Stimulated activated CD8-positive, alpha-beta memory T cell treated with anti-CD3 and anti-CD28 coated beads, Interleukin-2, amount 100 ng/mL, for 1 hour (primary cell): Measurements from ENCODE around the gene USP32.
"Not testable (repeated sequence)": the region's sequence is repeated elsewhere in the genome, so short reads cannot be mapped to it uniquely, and the experiment has no call there.

Experiments used
- DNase-seq, 2 donors: peaks; one replicate each; pipeline ENCODE4 v3.0.0-alpha.2; 2020; ENCODE audit warnings: low read depth in 2 of 2

Gene USP32

DNA sequence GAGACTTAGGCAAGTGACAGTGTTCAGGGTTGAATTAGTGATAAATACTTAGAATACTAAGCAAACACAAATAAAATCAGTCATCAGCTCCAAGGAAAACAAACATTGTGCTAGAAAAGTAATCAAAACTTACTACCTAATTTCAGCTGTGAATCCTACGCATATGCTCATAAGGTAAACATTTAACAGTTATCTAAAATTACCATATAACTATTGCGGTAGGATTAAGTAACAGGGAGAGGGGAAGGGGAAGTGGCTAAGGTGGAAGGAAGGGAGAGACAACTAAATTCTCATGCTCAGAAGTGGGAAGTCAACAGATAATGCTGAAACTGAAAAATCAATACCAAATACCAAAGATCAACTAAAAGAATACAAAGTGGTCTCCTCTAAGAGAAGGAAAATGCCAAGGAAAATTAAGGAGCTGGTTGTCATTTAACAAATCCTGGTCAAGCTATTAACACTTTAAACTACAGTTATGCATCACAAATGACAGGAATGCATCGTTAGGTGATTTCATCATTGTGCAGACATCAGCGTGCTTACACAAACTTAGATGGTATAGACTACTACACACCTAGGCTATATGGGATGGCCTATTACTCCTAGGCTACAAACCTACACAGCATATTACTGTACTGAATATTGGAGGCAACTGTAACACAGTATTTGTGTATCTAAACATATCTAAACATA is 20.0 kb downstream of the USP32 start:
- DNase-seq, result no peak

DNA sequence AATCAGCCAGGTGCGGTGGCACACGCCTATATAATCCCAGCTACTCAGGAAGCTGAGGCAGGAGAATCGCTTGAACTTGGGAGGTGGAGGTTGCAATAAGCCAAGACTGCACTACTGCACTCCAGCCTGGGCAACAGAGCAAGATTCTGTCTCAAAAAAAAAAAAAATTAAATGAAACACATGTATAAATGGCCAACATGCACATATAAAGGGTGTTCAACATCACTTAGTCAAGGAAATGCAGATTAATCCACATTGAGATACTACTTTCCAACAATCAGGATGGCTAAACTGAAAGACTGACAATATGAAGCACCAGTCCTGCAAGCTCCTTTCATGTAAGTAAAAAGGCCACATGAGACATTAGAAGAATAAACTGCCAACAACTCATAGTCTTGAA is 20.5 kb downstream of the USP32 start:
- no peak for DNase-seq

DNA sequence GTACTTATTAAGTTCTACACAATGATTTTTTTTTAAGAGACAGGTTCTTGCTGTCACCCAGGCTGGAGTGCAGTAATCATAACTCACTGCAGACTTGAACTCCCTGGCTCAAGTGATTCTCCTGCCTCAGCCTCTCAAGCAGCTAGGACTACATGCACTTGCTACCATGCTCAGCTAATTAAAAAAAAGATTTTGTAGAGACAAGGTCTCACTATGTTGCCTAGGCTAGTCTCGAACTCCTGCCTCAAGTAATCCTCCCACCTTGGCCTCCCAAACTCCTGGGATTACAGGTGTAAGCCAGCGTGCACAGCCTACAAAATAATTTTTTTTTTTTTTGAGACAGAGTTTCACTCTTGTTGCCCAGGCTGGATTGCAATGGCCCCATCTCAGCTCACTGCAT is 22.2 kb downstream of the USP32 start:
- DNase-seq, result no peak

DNA sequence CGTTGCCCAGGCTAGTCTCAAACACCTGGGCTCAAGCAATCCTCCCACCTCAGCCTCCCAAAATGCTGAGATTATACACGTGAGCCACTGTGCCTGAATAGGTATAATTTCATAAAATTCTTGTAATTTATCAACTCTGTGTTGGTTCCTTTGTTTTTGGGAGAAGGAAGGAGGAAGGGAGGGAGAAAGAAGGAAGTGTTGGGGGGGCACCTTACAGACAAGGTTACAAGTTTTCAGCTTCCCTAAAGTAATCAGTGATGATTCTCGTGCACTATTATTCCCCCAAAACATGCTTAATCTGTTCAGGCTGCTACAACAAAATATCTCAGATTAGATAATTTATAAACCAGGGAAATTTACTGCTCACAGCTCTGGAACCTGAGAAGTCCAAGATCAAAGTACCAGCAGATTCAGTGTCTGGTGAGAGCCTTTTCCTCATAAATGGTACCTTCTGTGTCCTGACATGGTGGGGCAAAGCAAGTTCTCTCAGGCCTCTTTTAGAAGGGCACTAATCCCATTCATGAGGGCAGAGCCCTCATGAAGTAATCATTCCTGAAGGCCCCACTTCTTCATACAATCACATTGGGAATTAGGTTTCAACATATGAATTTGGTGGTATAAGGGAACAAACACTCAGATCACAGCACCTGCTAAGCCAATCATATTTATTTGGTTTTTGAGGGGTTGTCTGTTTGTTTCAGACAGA is 28.1 kb downstream of the USP32 start:
- no peak for DNase-seq

DNA sequence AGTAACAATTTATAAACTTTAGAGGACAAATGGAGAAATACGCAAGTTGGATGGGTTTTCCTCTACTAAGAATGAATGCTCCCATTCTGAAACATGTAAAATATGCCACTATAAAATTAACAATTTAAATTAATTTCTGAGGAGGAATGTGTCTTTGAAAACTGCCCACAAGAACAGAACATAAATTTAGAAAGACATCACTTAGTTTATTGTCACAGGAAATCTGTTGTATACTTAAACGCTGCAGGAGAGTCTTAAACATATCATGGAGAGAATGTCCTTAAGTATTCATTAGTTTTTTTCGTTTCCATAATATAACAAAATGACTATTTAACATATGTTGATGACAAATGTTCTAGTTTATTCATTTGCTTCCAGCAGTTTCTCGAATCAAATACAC is 29.6 kb downstream of the USP32 start:
- no peak for DNase-seq

DNA sequence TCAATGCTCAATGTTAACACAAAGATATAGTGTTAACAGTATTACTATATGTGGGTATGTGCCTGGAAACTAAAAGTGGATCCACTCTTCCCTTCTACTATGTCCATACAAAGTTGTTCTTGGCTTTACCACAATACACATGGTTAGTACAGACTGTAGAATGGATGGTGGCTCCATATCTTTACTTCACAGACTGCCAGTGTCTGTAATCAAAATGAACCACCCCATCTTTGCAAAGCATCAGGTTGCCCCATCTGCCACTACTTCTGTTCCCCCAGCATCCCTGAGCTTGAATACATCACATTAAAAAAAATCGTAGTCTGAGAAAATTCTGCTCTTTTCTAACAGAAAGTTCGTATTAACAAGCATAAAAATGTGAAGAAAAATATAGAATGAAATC is 30.0 kb downstream of the USP32 start:
- no peak for DNase-seq

DNA sequence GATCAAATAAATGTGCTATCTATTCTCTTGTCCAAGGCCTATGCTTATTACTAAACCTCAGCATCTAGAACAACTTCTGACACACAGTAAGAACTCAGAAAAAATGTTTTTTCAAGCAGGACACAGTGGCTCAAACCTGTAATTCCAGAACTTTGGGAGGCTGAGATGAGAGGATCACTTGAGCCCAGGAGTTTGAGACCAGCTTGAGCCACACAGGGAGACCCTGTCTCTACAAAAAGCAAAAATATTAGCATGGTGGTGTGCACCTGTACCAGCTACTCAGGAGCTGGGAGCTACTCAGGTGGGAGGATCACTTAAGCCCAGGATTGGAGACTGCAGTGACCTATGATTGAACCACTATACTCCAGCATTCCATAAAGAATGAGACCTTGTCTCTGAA is 32.5 kb downstream of the USP32 start:
- no peak for DNase-seq

DNA sequence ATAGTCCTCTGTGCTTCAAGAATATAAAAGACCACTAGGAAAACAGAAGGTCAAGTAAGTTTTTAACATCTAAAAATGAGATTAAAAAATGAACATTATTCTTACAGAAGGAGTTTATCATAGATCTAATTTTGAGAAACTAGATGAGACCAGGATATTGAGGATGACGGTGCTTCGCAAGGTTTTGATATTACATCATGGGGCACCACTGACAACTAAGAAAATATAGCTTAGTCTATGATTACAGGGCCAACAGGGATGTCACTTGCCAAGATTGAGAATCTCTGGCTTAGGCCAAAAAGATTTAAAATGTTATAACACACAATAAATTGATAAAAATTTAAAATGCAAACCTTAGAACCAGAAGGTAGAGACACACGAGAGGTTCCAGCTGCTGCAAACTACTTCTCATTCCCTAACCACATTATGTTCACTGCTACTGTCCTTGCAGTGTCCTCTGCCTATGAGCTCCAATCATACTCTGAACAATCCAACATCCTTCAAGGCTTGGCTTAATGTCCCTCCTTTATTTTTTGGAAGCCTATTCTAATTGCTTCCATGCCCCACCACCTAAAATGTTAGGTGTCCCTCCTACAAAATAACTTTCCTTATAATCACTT is 33.2 kb downstream of the USP32 start:
- DNase-seq, result no peak

DNA sequence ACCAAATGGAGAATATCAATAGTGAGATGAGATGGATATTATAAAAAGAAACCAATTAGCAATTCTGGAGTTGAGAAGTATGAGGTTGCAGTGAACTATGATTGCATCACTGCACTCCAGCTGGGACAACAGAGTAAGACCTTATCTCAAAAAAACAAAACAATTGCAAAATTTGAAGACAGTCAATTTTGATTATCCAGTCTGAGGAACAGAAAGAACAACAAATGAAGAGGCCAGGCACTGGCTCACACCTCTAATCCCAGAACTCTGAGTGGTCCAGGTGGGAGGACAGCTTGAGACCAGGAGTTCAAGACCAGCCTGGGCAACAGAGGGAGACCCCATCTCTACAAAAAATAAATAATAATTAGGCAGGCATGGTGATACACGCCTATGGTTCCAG is 35.0 kb downstream of the USP32 start:
- DNase-seq, result no peak

DNA sequence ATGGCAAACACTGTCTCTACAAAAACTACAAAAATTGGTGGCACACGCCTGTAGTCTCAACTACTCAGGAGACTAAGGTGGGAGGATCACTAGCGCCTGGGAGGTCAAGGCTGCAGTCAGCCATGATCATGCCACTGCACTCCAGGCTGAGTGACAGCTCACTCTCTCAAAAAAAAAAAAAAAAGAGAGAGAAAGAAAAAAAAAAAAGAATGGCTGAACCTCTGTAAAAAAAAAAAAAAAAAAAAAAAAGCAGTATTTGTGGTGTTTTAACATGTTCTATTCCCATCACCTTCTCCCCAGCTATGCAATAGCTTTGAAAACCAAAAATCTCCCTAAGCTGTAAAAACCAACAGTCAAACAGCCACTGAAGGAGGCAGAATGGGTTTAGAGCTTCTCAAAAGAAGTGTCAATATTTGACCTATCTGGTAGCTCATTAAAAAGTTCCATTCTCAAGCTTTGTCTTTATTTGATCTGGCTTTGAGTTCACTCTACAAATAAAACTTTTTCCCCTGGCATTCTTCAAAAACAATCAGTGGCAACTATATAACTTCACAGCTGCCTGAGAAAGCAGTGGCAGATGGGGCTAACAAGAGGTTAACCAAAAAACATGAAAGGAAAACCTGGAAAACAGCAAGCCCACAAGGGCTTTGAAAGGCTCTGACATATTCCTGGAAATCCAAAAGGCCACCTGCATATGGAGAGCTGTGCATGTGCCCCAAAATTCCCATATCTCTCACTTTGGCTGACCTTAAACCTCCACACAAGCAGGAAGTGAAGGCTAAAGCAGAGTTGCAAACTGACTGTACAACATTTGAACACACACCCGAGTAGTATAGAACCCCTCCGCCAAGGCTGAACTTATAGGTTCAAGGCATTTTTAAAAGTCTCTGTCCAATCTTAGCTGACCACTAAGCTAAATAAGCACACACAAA is 36.0 kb downstream of the USP32 start:
- no peak for DNase-seq

DNA sequence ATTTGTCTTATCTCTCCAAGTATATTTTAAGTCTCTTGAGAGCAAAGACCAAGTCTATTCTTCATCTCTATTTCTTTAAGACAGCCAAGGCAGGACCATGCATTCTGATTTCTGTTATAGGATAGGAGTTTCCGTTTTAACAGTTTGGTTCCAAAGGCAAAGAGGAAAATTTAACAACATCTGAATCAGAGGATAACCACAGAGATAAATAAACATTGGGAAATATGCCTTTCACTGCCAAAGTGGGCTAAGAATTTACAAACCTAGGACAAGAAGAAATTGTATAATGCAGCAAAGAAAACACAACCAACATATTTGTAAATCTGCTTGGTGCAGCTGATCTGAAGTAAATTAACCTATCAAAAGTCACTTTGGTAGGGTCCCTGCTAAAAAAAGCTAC is 37.7 kb downstream of the USP32 start:
- DNase-seq, result no peak

DNA sequence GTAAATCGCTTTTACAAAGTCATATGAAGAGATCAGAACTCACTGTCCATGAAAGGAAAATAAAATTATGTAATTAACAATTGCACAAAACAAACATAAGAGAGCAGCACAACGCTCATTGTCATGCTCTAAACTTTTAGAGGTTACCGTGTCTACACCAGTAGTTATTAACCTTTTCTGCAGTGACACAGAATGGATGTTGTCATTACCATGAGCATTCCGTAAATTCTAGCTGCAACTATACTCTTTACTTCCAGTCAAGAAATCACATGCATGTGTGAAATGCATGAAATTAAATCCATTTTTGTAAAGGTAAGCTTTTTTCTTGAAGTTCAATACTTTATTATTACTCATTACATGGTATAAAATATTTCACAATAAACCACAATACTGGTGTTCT is 38.2 kb downstream of the USP32 start:
- no peak for DNase-seq

DNA sequence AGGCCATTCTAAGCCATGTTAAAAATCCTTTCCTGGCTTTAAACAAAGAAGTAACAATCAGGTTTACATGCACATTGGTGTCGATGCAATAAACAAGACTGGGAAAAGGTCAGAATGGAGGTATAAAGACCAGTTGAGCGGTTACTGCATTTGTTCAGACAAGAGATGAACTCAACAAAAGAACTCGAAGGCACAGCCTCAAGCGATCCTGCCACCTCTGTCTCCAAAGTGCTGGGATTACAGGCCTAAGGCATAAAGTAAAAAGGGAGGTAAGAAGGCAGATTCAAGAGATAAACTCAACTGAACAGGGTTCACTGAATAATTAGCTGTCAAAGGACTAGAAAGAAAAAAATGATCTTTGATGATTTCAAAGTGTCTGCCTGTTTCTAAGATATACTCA is 39.4 kb downstream of the USP32 start:
- DNase-seq, result no peak

DNA sequence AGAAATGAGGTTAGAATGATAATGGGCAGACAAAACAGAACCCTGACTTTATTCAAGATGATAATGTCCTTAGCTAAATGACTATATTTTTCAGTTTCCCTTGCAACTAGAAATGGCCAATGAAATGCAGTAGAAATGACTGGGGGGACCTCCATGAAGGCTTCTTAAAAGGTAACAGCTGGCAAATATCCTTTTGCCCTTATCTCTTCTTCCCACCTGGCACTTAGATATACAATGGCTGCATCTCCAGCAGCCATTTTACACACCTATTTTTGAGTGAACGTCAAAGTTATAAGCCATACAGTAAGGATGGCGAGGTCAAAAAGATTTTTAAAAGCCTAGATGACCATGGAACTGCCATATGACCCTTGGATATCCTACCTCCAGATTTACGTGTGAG is 39.9 kb downstream of the USP32 start:
- no peak for DNase-seq

DNA sequence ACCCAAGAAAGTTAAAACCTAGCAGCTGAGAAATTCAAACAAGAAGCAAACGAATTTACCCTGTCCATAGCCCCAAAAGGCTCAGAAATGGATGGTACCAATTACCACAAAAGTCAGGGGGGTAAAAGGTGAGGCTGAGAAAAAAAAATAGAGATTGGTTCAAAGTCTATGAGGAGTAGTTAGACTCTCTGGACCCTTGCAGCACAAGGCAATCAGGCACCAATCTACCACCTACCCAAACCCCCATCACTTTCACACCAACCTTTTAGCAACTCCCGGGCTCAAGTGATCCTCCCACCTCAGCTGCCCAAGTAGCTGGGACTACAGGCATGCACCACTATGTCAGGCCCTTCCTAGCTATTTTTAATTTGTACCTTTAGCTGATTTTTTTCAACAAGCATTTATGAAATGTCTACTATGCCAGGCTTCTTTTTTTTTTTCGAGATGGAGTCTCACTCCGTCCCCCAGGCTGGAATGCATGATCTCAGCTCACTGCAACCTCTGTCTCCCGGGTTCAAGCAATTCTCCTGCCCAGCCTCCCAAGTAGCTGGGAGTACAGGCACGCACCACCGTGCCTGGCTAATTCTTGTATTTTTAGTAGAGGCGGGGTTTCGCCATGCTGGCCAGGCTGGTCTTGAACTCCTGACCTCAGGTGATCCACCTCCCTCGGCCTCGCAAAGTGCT is 40.8 kb downstream of the USP32 start:
- no peak for DNase-seq

DNA sequence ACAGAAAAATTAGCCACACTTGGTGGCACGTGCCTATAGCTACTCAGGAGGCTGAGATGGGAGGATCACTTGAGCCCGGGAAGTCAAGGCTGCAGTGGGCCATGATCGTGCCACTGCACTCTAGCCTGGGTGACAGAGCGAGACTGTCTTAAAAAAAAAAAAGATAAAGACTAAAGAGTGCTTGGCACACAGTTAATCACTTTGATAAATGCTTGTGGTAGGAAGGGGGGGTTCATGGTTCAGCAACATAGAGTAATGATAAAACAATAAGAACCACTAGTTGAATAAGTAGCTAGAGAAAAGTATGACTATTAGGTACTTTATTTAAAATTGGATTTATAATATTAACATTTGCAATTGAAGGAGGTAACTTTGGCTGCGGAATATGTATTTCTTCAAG is 43.3 kb downstream of the USP32 start:
- DNase-seq, result no peak

DNA sequence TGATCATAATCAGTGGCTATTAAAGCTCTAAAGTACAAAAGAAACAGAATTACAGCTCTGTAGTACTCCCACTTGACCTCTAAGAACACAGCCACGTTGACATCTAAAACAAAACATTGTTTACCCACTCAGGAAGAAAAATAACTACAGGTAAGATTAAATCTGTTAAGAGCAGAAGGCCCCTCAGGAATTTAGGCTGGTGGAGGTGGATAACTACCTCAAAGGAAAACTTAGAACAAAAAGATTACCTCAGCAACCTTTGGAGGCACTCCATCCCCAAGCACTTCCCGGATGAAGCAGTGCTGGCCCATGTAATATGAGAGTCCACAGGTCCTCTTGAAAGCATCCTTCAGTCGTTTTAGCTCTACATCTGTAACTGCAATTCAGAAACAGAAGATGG is 46.7 kb downstream of the USP32 start:
- DNase-seq, result no peak

DNA sequence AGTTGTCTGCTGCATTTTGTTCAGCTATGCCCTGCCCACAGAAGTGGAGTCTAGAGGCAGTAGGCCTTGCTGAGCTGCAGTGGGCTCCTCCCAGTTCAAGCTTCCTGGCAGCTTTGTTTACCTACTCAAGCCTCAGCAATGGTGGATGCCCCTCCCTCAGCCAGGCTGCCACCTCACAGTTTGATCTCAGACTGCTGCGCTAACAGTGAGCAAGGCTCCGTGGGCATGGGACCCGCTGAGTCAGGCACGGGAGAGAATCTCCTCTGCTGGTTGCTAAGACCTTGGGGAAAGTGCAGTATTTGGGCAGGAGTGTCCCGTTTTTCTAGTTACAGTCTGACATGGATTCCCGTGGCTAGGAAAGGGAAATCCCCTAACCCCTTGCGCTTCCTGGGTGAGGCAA is 49.4 kb downstream of the USP32 start:
- DNase-seq, result not testable (repeated sequence)

DNA sequence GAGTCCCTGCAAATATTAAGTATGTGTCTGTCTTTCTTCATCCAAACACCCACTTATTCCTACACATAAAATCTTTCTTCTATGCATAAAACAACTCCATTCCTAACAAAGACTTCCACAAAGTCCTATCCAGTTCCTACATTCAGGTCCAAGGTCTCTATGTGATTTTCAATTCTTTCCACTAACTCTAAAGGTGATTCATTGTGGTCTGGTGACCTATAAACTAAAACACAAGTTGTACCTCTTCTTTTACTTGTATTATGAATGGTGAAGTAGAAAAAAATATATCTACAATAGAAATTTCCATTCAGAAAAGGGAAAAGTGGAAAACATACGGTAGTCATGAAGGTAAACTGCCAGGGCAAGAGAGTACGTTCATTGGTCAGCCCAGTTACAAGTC is 56.6 kb downstream of the USP32 start:
- no peak for DNase-seq

DNA sequence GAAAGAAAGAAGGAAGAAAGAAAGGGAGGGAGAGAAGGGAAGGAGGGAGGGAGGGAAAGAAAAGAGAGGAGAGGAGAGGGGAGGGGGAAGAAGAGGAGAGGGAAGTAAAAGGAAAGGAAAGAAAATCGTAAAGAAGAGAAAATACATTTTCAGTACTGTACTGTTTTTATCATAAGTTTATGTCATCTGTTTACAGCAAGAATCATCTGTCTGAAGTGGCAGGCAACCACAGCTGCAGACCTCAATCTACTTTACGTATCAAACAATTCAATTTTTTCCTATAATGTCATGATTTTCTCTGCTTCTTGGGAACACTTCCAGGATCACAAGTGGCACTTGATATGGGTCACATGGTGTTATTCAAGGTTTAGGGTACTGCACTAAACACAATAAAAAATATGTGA is 58.3 kb downstream of the USP32 start:
- no peak for DNase-seq

DNA sequence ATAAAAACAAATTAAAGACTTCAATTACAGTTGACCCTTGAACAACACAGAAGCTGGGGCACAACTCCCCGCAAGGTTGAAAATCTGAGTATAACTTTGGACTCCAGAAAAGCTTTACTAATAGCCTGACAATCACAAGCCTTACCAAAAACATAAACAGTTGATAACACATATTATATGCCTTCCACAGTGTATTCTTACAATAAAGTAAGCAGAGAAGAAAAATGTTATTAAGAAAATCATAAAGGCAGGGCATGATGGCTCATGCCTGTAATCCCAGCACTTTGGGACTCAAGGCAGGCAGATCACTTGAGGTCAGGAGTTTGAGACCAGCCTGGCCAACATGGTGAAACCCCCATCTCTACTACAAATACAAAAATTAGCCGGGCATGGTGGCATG is 58.9 kb downstream of the USP32 start:
- not testable (repeated sequence) for DNase-seq

DNA sequence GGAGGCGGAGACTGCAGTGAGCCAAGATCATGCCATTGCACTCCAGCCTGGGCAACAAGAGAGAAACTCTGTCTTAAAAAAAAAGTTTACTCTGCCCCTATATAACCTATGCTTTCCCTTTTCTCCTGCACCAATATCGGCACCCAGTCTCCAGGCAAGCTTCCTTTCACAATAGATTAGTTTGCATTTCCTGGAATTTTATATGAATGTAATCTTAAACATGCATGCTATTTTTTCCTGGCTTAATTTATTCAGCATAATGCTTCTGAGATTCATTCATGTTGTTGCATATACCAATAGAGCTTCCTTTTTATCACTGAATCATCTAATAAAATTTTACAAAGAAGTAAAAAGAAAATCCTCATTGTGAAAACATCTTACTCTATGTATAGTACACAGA is 59.4 kb downstream of the USP32 start:
- no peak for DNase-seq
